Measurements from ENCODE around the gene FGFR4. TPM values are rescaled to one million over a fixed set of nuclear protein-coding genes. Genes with fewer than 3 reads are reported as not detected.

Gene FGFR4
- total RNA-seq, 4 donors from 2014 or later, result 15.3 to 86.2 (median 22.2) TPM

- H3K36me3 ChIP-seq, result no peaks in the 10 kb centered on the region
- 53% methylated on average over 9 of the region's 9 CpGs; no CpG with 5 or more reads in 1 of the 2 donors for WGBS, 2 donors (ENCODE audit: low coverage in 1 of 2)
- in situ Hi-C loops (cut with MboI; ENCODE audit: low pct_ligation_motif_present in 1 of 4, low pct_unique_long_range_greater_than_20kb in 1 of 4, low sequenced_read_pairs in 3 of 4), result loop anchor here in 1 of 4 donors (25.0 kb wide), 1 partner anchor 184 kb away; no protein-coding TSS in a partner anchor
Observed at GRCh38 chr5:177103523-177104253, 17.0 kb downstream of the FGFR4 start.

GRCh38 chr5:177105691-177106476 is 19.2 kb downstream of the FGFR4 start:
- intact Hi-C loops (cut with DNase I; ENCODE audit: low total_unique reads) (no loop called here), in situ Hi-C loops (cut with MboI; ENCODE audit: low pct_ligation_motif_present in 1 of 4, low pct_unique_long_range_greater_than_20kb in 1 of 4, low sequenced_read_pairs in 3 of 4) (loop anchor here in 1 of 4 donors (25.0 kb wide), 1 partner anchor 181 kb away; no protein-coding TSS in a partner anchor)
- Histone ChIP-seq H3K9me3 (no peaks in the 10 kb centered on the region), H3K4me3 (no peak overlapping the region), H3K27ac (no peak overlapping the region), H3K4me1 (no peaks in the 10 kb centered on the region), H3K27me3 (no peaks in the 10 kb centered on the region), H3K36me3 (no peaks in the 10 kb centered on the region)
- TF ChIP-seq POLR2A (IDR thresholded peaks at IDR 0.05) (no peak), CTCF (IDR thresholded peaks at IDR 0.05) (no peak), POLR2AphosphoS5 (IDR thresholded peaks at IDR 0.05) (no peak), EP300 (IDR thresholded peaks at IDR 0.05; ENCODE audit: low read depth) (no peak)
- no peak for DNase-seq
- 83% methylated on average over 24 of the region's 24 CpGs; no CpG with 5 or more reads in 1 of the 2 donors for WGBS, 2 donors (ENCODE audit: low coverage in 1 of 2)

More at GRCh38 chr5:177103523-177104253, 17.0 kb downstream of the FGFR4 start:
- H3K27me3 ChIP-seq, result no peaks in the 10 kb centered on the region
- TF ChIP-seq EP300 (IDR thresholded peaks at IDR 0.05; ENCODE audit: low read depth), result no peak
- no peak for TF ChIP-seq POLR2AphosphoS5 (IDR thresholded peaks at IDR 0.05)
- no peak for TF ChIP-seq CTCF (IDR thresholded peaks at IDR 0.05)
- no peak for TF ChIP-seq POLR2A (IDR thresholded peaks at IDR 0.05)
- no peak overlapping the region for H3K27ac ChIP-seq
- intact Hi-C loops (cut with DNase I; ENCODE audit: low total_unique reads), result no loop called here
- H3K4me3 ChIP-seq, result no peak overlapping the region
- no peak for DNase-seq
- H3K9me3 ChIP-seq, result no peaks in the 10 kb centered on the region
- H3K4me1 ChIP-seq, result peaks cover 0 to 11% (median 3%) of the 10 kb centered on the region in 4 donors

- Histone ChIP-seq H3K9me3 (no peaks in the 10 kb centered on the region), H3K36me3 (no peaks in the 10 kb centered on the region), H3K4me3 (no peak overlapping the region), H3K4me1 (peaks cover 0 to 6% (median 4%) of the 10 kb centered on the region in 4 donors), H3K27ac (no peak overlapping the region), H3K27me3 (no peaks in the 10 kb centered on the region)
- in situ Hi-C loops (cut with MboI; ENCODE audit: low pct_ligation_motif_present in 1 of 4, low pct_unique_long_range_greater_than_20kb in 1 of 4, low sequenced_read_pairs in 3 of 4), result loop anchor here in 1 of 4 donors (25.0 kb wide), 1 partner anchor 180 kb away; no protein-coding TSS in a partner anchor
- no peak for DNase-seq
- WGBS, 2 donors (ENCODE audit: low coverage in 1 of 2), result 43 to 65% methylated on average over 3 to 4 of the region's 4 CpGs
- intact Hi-C loops (cut with DNase I; ENCODE audit: low total_unique reads), result no loop called here
- TF ChIP-seq CTCF (IDR thresholded peaks at IDR 0.05) (no peak), POLR2A (IDR thresholded peaks at IDR 0.05) (no peak), POLR2AphosphoS5 (IDR thresholded peaks at IDR 0.05) (no peak), EP300 (IDR thresholded peaks at IDR 0.05; ENCODE audit: low read depth) (no peak)
Observed at GRCh38 chr5:177107159-177107558, 20.4 kb downstream of the FGFR4 start.

- intact Hi-C loops (cut with DNase I; ENCODE audit: low total_unique reads) (no loop called here), in situ Hi-C loops (cut with MboI; ENCODE audit: low pct_ligation_motif_present in 1 of 4, low pct_unique_long_range_greater_than_20kb in 1 of 4, low sequenced_read_pairs in 3 of 4) (loop anchor here in 1 of 4 donors (25.0 kb wide), 1 partner anchor 177 kb away; no protein-coding TSS in a partner anchor)
- Histone ChIP-seq H3K4me1 (peaks cover 0 to 10% (median 5%) of the 10 kb centered on the region in 4 donors), H3K27me3 (no peaks in the 10 kb centered on the region), H3K9me3 (no peaks in the 10 kb centered on the region), H3K27ac (peak overlapping the region in 1 of 4 donors; percentile 2), H3K4me3 (no peak overlapping the region), H3K36me3 (no peaks in the 10 kb centered on the region)
- TF ChIP-seq POLR2A (IDR thresholded peaks at IDR 0.05) (no peak), EP300 (IDR thresholded peaks at IDR 0.05; ENCODE audit: low read depth) (no peak), POLR2AphosphoS5 (IDR thresholded peaks at IDR 0.05) (no peak), CTCF (IDR thresholded peaks at IDR 0.05) (no peak)
- WGBS, 2 donors (ENCODE audit: low coverage in 1 of 2), result 44 to 68% methylated on average over 5 to 9 of the region's 9 CpGs
- no peak for DNase-seq
Observed at GRCh38 chr5:177109810-177110209, 23.1 kb downstream of the FGFR4 start.

Measured in transverse colon (tissue), 4 donors.